ENCODE measurements around the gene COL18A1. TPM values are rescaled to one million over a fixed set of nuclear protein-coding genes. Genes with fewer than 3 reads are reported as not detected.
"Not testable (repeated sequence)": the region's sequence is repeated elsewhere in the genome, so short reads cannot be mapped to it uniquely, and the experiment has no call there.

COL18A1 gene
- total RNA-seq, 1 donor from 2014 or later: 44.2 TPM

DNA sequence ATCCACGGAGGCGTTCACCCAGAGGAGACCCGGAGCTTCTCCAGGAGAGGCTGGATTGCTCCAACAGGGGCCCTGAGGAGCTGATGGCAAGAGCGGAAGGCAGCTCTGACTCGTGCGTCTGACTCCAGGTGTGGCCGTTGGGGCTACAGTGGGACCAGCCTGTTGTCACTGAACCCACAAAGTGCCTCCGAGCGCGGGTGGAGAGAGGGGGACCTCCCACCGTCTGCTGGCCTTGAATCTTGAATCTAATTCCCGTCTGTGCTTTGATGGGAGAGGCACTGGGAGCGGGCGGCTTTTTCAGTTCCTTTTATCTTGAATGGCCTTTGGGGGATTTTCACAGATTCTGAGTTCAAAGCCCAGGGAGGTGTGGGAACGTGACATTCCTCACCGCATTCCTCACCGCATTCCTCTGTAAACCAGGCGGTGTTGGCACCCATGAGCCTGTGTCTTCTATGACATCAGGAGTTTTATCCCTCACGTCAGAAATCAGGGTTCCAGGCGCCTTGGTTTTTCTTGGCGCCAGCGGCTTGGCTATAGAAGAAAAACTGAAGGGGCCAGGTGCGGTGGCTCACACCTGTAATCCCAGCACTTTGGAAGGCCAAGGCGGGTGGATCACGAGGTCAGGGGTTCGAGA, 39.2 kb upstream of the COL18A1 start:
- intact Hi-C loops (cut with DNase I): no loop called here
- ATAC-seq (ENCODE audit: poor library complexity) (no peak), DNase-seq (peak; percentile 35)

DNA sequence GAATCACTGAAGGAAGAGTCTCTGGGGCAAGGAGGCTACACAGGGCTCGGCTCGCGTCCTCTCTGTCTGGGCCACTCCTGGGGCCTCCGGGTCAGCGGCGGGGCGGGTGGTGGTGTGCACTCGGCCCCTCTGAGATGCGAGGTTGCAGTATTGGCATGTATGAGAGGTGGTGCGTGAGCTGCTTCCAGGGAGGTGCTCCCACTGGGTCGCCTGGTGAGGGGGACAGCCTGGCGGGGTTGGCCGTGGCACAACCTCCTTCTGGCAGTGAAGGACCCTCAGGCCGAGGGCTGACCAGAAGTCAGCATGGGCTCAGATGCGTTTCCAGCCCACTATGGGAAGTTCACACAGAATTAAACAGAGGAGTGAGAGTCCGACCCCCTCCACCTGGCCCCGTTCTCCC, 38.5 kb upstream of the COL18A1 start:
- DNase-seq: peak; percentile 39
- no peak for ATAC-seq (ENCODE audit: poor library complexity)
- intact Hi-C loops (cut with DNase I): no loop called here

DNA sequence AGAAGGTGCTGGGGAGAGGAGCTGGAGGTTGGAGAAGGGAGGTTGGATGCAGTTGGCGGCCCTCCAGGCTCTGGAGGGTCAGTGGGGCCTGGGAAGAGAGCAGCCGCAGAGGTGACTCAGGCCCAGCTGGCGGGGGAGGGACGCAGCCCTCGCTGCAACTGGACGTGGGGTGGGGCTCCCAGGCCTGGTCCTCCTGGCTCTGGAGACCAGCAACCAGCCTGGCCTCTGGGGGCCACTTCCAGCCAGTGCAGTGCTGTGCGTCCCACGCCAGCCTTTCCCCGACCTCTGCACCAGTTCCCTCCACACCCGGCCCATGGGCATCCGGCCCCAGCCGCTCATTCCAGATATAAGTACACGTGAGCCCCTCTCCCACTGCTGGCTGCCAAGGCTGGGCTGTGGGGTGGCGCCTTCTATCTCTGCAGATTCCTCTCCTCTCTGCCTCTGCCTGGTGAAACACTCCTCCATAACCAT, 38.0 kb upstream of the COL18A1 start:
- DNase-seq: peak; percentile 74
- intact Hi-C loops (cut with DNase I): no loop called here
- ATAC-seq (ENCODE audit: poor library complexity): no peak

DNA sequence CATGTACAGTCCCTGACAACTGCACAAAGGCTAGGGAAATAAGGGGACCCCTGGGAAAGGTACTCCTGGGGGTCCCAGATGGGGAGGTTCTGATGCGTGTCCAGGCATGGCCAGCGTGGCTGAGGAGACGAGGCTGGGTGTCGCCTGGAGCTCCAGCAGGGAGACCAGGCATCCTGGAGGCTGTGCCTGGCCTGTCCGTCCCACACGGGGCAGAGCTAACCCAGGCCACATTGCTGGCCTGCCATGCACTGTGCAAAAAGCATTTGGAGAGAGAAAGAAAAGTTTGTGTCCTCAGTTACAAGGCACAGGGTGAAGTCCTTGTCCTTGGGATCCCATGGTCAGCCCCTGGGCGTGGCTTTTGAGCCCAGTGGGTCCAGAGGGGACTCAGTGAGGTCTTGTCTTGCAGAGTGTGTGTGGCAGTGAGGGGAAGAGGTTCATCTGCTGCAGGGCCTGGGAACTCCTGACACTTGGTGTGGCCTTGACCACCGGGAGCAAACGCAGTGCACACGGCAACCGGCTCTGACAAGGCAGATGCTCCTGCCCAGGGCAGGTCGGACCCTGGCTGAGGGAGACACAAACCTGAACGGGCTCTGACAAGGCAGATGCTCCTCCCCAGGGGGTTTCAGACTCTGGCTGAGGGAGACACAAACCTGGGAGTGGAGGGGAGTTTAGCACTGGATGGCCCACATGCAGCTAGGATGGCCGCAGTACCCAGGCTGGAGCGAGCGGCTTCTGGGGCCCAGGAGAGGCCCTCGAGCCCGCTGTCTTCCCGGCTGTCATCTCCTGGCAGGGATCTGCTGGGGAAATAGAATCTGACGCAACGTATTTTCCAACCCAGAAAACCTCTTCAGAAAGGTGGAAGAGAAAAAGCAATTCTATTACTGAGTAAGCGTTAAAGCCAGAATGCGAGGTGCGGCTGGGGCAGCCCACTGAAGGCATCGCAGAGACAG, 37.3 kb upstream of the COL18A1 start:
- intact Hi-C loops (cut with DNase I): no loop called here
- DNase-seq (no peak), ATAC-seq (ENCODE audit: poor library complexity) (no peak)

DNA sequence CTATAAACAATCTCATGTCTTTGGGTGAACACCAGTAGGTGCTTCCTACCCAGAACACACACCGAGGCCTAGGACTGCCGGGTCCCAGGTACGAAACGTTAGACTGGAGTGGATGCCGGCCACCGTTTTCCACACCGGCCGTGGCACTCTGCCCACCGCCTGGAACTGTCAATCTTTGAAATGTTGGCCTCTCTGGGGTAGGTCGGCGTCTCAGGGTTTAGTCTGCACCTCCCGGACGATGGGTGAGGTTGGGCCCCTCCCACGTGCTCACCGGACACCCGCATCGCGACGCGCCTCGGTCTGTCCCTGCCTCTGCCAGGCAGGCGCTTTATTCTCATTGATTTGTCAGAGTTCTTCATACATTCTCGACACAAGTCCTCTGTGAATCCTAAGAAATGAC, 35.9 kb upstream of the COL18A1 start:
- ATAC-seq (ENCODE audit: poor library complexity); intact Hi-C loops (cut with DNase I); DNase-seq: not testable (repeated sequence)

DNA sequence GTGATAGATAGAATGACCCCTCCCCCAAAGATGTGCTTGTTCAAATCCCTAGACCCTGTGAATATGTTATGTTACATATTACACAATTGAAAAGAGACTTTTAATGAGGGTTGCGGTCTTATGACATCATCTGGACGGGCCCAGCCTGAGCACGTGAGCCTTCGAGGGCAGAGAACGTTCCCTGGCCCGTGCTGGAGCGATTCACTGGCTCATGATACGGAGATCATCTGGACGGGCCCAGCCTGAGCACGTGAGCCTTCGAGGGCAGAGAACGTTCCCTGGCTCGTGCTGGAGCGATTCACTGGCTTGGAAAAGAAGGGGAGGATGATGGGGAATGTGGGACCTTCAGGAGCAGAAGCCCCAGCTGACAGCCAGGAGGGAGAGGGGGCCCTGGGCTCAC, 34.4 kb upstream of the COL18A1 start:
- DNase-seq (peak; percentile 32), ATAC-seq (ENCODE audit: poor library complexity) (no peak)
- intact Hi-C loops (cut with DNase I): no loop called here

DNA sequence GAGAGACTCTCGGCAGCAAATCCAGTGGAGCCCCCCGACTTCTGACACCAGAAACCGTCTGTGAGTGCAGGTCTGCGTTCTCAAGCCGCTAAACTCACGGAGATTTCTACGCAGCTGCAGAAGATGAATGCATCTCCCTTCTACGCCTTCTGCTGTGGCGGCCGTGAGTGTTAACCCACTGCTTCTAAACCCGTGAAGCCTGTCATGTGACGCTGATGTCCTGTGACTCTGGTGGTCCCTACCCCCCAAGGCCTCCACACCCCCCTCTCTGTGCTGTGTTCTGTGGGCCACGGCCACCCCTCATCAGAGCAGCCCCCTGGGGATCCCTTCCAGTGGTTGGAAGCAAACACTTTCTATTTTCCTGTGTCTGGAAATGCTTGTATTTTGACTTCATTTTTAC, 33.9 kb upstream of the COL18A1 start:
- intact Hi-C loops (cut with DNase I): no loop called here
- peak; percentile 11 for DNase-seq
- no peak for ATAC-seq (ENCODE audit: poor library complexity)

DNA sequence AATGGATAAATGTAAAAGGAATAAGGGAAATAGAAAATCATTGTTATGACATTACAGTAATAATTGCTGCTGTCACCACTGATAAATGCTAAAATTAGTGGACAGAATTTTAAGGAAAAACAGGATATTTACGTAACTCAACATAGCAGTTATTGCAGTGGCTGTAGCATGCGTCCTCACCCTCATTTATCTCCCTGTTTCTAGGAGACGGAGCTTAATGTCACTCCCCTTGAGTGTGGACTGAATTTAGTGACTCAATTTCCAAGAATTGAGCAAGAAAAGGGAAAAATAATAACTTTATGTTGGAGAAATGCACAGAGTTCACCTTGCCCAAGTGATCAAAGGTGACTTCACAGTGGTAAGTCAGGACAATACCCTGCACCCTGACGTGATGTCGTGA, 33.3 kb upstream of the COL18A1 start:
- intact Hi-C loops (cut with DNase I): no loop called here
- ATAC-seq (ENCODE audit: poor library complexity): no peak
- DNase-seq: no peak

DNA sequence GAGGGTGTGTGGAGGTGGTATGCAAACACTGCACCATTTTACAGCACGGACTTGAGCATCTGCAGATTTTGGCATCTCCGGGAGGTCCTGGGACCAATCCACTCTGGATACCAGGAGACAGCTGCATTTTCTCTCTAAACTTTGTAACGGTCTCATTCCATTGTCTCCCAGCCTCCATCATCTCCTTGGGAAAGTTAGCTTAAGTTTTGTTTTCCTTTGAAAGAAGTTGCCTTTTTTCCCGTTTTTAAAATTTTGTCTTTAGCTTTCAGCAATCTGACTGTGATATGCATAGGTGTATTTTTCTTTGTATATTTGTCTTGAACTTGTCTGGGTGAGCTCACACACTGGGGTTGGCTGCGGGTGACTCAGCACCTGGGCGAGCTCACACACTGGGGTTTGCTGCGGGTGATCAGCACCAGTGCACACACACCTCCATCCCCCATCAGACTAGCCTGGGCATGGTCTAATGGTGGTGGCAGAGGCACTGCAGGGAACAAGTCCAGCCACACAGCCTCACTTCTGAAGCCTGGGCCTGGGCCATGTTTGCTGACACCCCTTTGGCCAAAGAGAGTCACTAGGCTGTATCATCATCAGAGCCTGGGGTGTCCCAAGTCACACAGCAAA, 32.1 kb upstream of the COL18A1 start:
- DNase-seq: peak; percentile 33

DNA sequence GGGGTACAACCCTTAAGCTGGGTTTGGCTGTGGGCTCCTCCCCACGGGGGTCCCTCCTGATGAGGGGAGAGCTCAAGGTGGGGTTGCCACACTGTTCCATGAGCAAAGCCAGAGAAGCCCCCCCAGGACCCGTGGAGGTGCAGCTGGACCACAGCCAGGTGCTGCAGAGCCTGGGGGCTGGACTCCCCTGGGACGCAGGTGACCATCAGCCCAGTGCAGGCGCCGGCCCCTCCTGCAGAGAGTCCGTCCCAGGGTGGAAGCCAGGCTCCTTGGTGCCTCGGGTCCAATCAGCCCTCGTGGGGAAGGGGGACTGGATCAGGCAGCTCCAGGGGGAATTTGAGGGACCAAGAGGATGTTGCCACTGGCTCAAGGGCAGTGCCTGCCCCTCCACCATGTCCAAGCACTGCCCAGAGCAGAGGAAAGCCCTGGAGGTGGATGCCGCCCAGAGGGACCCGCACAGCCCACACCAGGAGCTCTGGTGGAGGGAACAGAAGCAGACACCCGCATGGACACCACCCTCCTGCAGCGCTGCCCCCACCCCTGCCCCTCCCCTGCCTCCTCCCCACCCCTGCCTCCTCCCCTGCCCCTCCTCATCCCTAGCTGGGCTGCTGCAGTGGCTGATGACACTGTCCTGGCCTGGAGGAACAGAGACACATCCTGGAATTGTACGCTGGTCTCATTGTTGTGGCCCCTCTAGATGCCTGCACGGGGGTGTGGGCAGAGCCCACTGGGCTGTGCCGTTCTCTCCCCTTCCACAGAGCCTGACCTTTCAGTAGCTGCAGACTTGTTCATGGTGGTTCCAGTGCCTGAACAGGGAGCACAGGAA, 30.8 kb upstream of the COL18A1 start:
- DNase-seq: peak; percentile 30
- no peak for ATAC-seq (ENCODE audit: poor library complexity)
- intact Hi-C loops (cut with DNase I): no loop called here

More for the DNA sequence above, 32.1 kb upstream of the COL18A1 start:
- no peak for ATAC-seq (ENCODE audit: poor library complexity)
- intact Hi-C loops (cut with DNase I): no loop called here

DNA sequence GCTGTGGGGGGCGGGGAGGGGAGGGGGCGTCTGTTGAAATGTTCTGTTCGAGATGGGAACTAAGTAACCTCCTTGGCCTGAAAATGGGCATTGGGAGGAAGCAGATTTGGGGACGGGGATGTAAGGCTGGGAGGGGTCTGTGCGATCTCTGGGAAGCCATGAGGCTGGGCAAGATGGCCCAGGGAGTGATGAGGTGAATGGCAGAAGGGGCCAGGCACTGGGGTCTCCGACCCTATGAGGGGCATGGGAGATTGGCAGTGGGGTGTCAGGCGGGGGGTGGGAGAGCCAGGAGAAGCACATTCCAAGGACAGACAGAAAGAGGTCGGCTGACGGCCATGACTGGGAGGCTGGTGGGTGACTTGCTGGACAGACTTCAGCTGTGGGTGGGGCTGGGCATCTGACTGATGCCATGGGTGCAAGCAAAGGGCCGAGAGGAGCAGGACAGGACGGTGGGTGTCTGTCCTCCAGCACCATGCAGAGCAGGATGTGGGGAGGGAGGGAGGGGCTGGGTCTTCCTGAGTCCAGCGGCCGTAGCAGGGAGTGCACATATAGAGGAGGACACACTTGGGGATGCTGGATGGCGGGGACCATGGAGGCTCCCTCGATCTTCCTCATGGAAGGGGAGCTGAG, 30.0 kb upstream of the COL18A1 start:
- intact Hi-C loops (cut with DNase I): no loop called here
- peak; percentile 20 for DNase-seq
- ATAC-seq (ENCODE audit: poor library complexity): no peak

DNA sequence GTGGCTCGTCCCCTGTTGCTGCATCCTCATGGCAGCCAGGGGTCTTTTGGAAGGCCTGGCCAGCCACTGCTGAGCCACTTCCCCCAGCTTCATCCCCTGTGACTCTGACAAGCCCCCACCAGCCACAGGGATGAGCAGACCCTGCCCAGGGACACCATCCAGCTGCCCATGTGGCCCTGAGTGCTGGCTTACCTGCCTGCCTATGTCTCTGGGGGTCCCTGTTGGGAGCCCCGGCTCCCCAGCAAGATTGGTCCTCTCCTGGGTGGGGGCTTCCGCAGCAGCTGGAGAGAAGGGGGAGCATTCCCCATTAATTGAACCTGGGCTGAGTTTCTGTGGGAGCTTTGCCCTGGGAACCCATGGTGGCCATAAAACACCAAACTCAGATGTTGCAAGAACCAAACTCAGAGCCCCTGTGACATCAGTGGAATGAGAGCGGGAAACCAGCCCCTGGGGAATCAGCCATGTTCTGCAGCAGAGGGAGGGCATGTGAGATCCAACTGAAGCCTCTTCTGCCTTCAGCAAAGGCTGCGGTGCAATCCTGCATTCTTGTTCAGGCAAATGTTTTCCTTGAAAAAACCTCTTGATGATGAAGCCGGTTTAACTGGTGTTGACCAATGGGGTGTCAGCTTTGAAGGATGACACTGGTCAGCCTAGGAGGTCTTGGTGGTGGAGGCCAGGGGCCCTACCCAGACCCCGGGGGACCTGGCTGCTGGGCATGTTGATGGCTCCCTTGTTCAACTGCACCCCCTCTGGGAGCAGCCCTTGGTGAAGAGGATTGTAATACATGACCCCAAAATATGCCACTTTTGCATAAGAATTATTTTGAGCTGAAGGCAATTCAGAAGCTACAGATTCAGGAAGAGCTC, 28.3 kb upstream of the COL18A1 start:
- ATAC-seq (ENCODE audit: poor library complexity) (no peak), DNase-seq (peak; percentile 20)
- intact Hi-C loops (cut with DNase I): no loop called here

DNA sequence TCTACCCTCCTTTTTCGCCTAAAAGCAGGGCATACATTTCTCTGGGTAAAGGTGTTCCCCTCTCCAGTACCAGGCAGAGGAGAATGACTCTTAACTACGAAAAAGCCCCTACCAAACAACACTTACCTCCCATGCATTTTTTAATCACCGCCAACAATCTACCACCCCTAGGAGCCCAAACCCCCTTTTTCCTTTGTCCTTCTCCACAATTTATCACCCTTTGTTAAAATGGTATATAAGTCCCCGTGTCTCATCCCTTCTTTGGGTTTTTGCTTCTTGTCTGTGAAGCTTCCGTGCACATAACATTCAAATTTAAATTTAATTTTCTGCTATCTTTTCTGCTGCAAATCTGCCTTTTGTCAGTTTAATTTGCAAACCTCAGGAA, 27.6 kb upstream of the COL18A1 start:
- intact Hi-C loops (cut with DNase I): no loop called here
- no peak for DNase-seq
- no peak for ATAC-seq (ENCODE audit: poor library complexity)

DNA sequence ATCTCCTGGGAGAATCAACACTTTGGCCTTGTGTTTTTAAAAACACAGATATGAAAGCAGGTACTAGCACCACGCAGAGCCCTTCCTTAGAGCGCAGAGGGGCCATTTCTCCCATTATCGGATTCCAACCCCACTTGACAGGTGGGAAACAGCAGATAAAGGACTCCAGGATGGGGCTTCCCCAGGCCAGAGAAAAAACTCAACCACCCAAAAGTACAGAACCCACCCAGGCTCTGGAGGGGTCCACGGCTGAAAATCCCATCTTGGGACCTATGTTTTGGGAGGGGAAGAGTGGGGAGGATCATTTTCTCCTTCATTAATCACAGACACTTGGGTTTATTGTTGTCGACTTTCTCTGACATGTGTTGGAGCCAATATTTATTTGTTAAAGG, 27.1 kb upstream of the COL18A1 start:
- ATAC-seq (ENCODE audit: poor library complexity) (no peak), DNase-seq (no peak)
- intact Hi-C loops (cut with DNase I): no loop called here

DNA sequence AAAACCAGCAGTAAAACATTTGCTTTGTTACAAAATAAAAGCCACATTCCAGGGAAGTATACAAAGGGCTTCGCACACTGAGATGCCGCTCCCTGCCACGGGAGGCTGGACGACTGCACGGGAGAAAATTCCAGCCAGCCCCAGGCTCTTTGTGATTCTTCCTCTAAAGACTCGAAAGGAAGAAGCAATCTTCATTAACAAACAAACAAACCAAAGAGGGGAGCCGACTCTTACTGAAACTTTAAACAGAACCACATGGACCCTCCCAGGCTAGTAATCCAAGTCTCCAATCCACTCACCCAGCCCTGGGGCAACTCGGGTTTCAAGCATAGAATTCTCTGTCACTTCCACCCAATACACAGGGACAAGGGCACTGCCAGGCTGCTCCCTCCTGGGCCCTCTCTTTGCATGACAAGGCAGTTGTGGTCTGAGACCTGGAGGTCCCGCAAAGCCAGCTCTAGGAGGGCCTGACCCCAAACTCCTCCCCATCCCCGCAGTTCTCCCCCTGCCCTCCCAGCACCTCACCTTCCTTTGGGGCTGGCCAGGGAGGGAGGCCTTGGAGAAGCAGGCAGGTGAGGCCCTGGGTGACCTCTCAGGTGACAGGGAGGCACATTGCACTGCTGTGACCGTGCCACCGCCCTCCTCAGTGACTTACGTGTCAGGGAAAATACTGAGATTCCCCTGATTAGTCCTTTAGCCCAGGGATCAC, 26.6 kb upstream of the COL18A1 start:
- ATAC-seq (ENCODE audit: poor library complexity): no peak
- DNase-seq: peak; percentile 33
- intact Hi-C loops (cut with DNase I): no loop called here

DNA sequence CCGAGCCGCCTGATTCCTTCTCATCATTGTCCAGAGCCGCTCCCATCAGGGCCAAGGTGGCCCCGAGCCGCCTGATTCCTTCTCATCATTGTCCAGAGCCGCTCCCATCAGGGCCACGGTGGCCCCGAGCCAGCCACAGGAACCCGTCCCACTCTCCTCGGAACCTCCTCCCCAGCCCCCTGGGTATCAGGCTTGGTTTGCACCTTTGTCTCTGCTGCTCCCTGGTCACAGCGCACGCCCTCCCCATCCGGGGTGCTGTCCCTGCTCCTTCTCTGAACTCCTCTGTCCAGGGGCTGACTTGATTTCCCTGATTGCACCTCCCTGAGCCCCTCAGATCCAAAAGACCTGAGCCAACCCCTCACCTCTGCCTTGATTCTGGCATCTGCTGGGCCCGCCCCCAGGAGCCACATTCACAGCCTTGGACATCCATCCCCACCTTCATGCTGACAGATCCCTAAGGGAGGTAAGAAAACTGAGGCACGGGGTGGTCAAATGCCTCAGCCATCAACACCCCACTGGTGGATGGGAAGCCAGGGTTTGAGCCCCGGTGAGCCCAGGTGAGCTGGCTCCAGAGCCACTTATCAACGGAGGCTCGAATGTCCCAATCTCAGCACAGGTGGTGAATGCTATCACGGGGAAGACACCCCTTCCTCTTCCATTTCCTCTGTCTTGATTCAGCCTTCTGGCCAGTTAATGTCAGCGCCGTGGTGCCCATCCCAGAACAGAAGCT, 25.6 kb upstream of the COL18A1 start:
- peak; percentile 20 for DNase-seq

More for the DNA sequence above, 25.6 kb upstream of the COL18A1 start:
- intact Hi-C loops (cut with DNase I): no loop called here
- no peak for ATAC-seq (ENCODE audit: poor library complexity)
